Spleen (tissue), 11 donors: ENCODE measurements around the gene RETREG1. TPM values are rescaled to one million over a fixed set of nuclear protein-coding genes. Genes with fewer than 3 reads are reported as not detected.
"Not testable (repeated sequence)": the region's sequence is repeated elsewhere in the genome, so short reads cannot be mapped to it uniquely, and the experiment has no call there.

Experiments
- DNase-seq: peaks from one replicate; pipeline ENCODE4 v3.0.0-alpha.2; 2020
- H3K27ac ChIP-seq, 8 donors: fragments of 200-600 bp; sonication (generic) in 7 of 8; 1 replicate in 4 of 8; 2 replicates in 4 of 8; pipeline versions ENCODE4 v1.5.0 to v1.8.0; 2016 to 2021; ENCODE audit warnings: inconsistent platforms in 4 of 8, mild to moderate bottlenecking in 4 of 8, moderate library complexity in 1 of 8
- H3K27me3 ChIP-seq, 7 donors: fragments of 200-600 bp; sonication (generic) in 6 of 7; replicated peaks in 1 of 7; 1 replicate in 4 of 7; 2 replicates in 3 of 7; pipeline versions ENCODE4 v1.5.0 to v1.8.0; 2016 to 2021; ENCODE audit warnings: inconsistent platforms in 3 of 7, mild to moderate bottlenecking in 1 of 7
- H3K36me3 ChIP-seq, 6 donors: fragments of 200-600 bp; sonication (generic) in 5 of 6; 1 replicate in 4 of 6; 2 replicates in 2 of 6; pipeline versions ENCODE4 v1.5.0 to v1.8.0; 2016 to 2021; ENCODE audit warnings: inconsistent platforms in 2 of 6
- H3K4me1 ChIP-seq, 6 donors: fragments of 200-600 bp; sonication (generic) in 5 of 6; 1 replicate in 3 of 6; 2 replicates in 3 of 6; pipeline versions ENCODE4 v1.5.0 to v1.8.0; 2016 to 2021; ENCODE audit warnings: inconsistent platforms in 3 of 6
- H3K4me3 ChIP-seq, 8 donors: fragments of 200-600 bp; sonication (generic) in 7 of 8; 1 replicate in 4 of 8; 2 replicates in 4 of 8; pipeline versions ENCODE4 v1.5.0 to v1.8.0; 2016 to 2021; ENCODE audit warnings: inconsistent platforms in 4 of 8, mild to moderate bottlenecking in 4 of 8, moderate library complexity in 2 of 8
- H3K9me3 ChIP-seq, 8 donors: fragments of 200-600 bp; sonication (generic) in 7 of 8; 1 replicate in 4 of 8; 2 replicates in 4 of 8; pipeline versions ENCODE4 v1.5.0 to v1.8.0; 2016 to 2021; ENCODE audit warnings: inconsistent platforms in 4 of 8
- CTCF ChIP-seq, 11 experiments: fragments of 200-600 bp in 7 of 11; fragments of 450-650 bp in 4 of 11; sonication (generic) in 4 of 11; IDR thresholded peaks in 8 of 11; conservative IDR thresholded peaks in 3 of 11; 1 replicate in 7 of 11; 2 replicates in 4 of 11; pipeline versions ENCODE4 v1.4.0 to v1.8.0; 2016 to 2021; ENCODE audit warnings: antibody characterized with exemption in 11 of 11, inconsistent platforms in 4 of 11, mild to moderate bottlenecking in 1 of 11
- POLR2A ChIP-seq, 3 donors: fragments of 450-650 bp; IDR thresholded peaks; one replicate each; pipeline ENCODE4 v1.5.1; 2017; ENCODE audit warnings: antibody characterized with exemption in 3 of 3, mild to moderate bottlenecking in 1 of 3
- POLR2AphosphoS5 ChIP-seq, 3 donors: sonication (generic); formaldehyde crosslinking; IDR thresholded peaks; one replicate each; pipeline ENCODE4 v1.5.1; 2017; ENCODE audit warnings: antibody characterized with exemption in 3 of 3
- WGBS, 5 donors: extraction: QIAGEN DNeasy Blood & Tissue Kit in 3 of 5; methylation state at CpG; one replicate each; pipeline versions ENCODE4 v1.1.5 to v1.1.7; 2013 to 2018; 5-methylcytosine and 5-hydroxymethylcytosine counted together
- intact Hi-C: fragments of 100-400 bp; cut with DNase I; formaldehyde crosslinking; loops from one replicate; pipeline ENCODE4 v1.15.0; 2023; ENCODE audit warnings: low total_unique reads
- polyA plus RNA-seq, 3 donors: library from polyadenylated mRNA; stranded (reverse); fragments of 200-250 nt; gene quantifications; one replicate each; pipeline ENCODE4 v1.2.1, GENCODE V29; 2013
- total RNA-seq, 7 donors: library from RNA; depleted of rRNA in 3 of 7; stranded (reverse); fragments of >200 nt in 3 of 7; fragmentation: NEBNext Ultra II Directional in 4 of 7; extraction: Animal tissue kit (Norgen Biotek cat#: 25700) in 4 of 7; gene quantifications; one replicate each; pipeline versions ENCODE4 v1.1.0 to v1.2.1, GENCODE V29; 2016 to 2021
- donor health status: healthy with polysubstance abuse.
- donor health status: DM: no; HTN: no; CAD: no; lungs with moderate emphysema.
- donor health status: DM: no; HTN: no; CAD: no.
- donor health status: Bipolar disorder and iron deficiency.
- donor health status: healthy.
- donor health status: DM: no; HTN: no; CAD: no.
- donor health status: DM: yes; HTN: yes; CAD: no.

RETREG1 gene
- total and polyA plus RNA-seq, 10 donors = 2.5 to 9.0 (median 5.1) TPM

- Histone ChIP-seq H3K36me3 (peaks cover 0 to 9% (median 0%) of the 10 kb centered on the region in 6 donors), H3K9me3 (peaks cover 0 to 5% (median 0%) of the 10 kb centered on the region in 8 donors), H3K27me3 (no peaks in the 10 kb centered on the region), H3K27ac (no peak overlapping the region), H3K4me3 (no peak overlapping the region), H3K4me1 (no peaks in the 10 kb centered on the region)
- WGBS, 5 donors = 67 to 91% (median 81%) methylated on average over 1 of the region's 1 CpG
- TF ChIP-seq POLR2AphosphoS5 (IDR thresholded peaks at IDR 0.05) (no peak), POLR2A (IDR thresholded peaks at IDR 0.05) (no peak), CTCF (IDR thresholded peaks at IDR 0.05 in 8 of 11, conservative IDR thresholded peaks at IDR 0.05 in 3 of 11) (no peak)
- no peak for DNase-seq
- intact Hi-C loops = no loop called here
Measured at GRCh38 chr5:16659536-16659935, 42.7 kb upstream of the RETREG1 start.

DNA sequence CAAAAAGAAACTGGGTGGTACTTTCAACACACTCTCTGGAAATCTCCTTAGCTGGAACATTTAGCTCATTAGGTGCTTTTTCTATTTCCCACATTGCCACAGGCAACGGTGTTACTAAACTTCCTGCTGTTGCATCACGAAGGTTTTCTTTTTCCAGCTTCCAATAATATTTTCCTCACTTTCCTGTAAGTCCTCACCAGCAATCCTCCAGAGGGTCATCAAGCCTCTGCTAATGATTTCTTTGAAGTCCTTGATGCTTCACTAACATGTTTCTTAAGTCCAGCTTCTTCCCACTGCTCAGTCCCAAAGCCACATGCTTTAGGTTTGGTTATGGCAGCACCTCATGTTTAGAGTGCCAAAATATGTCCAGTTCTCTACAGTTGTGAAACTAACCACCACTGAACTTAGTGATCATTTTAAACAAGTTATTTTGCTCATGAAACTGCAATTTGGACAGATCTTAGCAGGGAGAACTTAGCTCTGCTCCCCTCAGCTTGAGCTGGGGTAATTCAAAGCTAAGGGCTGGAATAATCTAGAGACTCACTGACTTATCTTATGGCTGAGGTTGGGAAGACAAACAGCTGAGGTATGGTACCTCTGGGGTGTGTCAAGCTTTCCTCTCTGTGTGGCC is 39.9 kb upstream of the RETREG1 start:
- no peak overlapping the region for H3K27ac ChIP-seq
- H3K27me3 ChIP-seq = no peaks in the 10 kb centered on the region
- 31 to 56% (median 47%) methylated on average over 2 of the region's 2 CpGs for WGBS, 5 donors
- DNase-seq = no peak
- H3K9me3 ChIP-seq = peaks cover 0 to 5% (median 0%) of the 10 kb centered on the region in 8 donors
- no peaks in the 10 kb centered on the region for H3K4me1 ChIP-seq
- no peaks in the 10 kb centered on the region for H3K36me3 ChIP-seq
- no peak overlapping the region for H3K4me3 ChIP-seq
- intact Hi-C loops = no loop called here
- TF ChIP-seq POLR2AphosphoS5 (IDR thresholded peaks at IDR 0.05) (no peak), POLR2A (IDR thresholded peaks at IDR 0.05) (no peak), CTCF (IDR thresholded peaks at IDR 0.05 in 8 of 11, conservative IDR thresholded peaks at IDR 0.05 in 3 of 11) (no peak)

- H3K27ac ChIP-seq = no peak overlapping the region
- H3K27me3 ChIP-seq = no peaks in the 10 kb centered on the region
- intact Hi-C loops = no loop called here
- WGBS, 5 donors = 39 to 68% (median 41%) methylated on average over 6 of the region's 6 CpGs
- no peak overlapping the region for H3K4me3 ChIP-seq
- TF ChIP-seq POLR2A (IDR thresholded peaks at IDR 0.05) = no peak
- H3K36me3 ChIP-seq = no peaks in the 10 kb centered on the region
- H3K9me3 ChIP-seq = peaks cover 0 to 5% (median 0%) of the 10 kb centered on the region in 8 donors
- no peaks in the 10 kb centered on the region for H3K4me1 ChIP-seq
- no peak for DNase-seq
Measured at GRCh38 chr5:16654647-16655334, 38.0 kb upstream of the RETREG1 start.

GRCh38 chr5:16648739-16649138 is 31.9 kb upstream of the RETREG1 start:
- H3K9me3 ChIP-seq, H3K36me3 ChIP-seq, H3K4me3 ChIP-seq, H3K27ac ChIP-seq, H3K27me3 ChIP-seq, H3K4me1 ChIP-seq, intact Hi-C loops, DNase-seq: not testable (repeated sequence)
- WGBS, 5 donors = 80 to 92% (median 86%) methylated on average over 8 of the region's 8 CpGs

DNA sequence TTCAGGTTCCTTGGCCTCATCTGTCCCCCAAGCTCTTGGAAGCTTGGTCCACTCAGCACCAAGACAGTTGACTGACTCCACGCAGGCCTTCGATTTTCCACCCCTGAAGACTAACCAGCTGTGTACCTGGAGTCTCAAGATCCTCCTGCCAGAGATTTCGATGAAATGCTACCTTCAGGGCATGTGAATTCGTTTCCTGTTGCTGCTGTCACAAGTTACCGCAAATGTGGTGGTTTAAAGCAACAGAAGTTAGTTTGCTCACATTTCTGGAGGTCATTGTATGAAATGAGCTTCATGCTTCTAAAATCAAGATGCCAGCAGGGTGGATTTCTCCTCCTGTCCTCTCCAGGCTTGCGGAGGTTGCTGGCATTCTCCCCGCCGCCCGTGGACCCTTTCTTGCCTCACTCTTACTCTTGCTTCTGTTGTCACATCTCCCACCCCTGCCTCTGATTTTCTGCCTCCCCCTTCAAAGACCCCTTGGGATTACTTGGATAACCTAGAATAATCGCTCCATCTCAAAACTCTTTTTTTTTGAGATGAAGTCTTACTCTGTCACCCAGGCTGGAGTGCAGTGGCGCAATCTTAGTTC is 27.6 kb upstream of the RETREG1 start:
- TF ChIP-seq POLR2A (IDR thresholded peaks at IDR 0.05) (no peak), POLR2AphosphoS5 (IDR thresholded peaks at IDR 0.05) (no peak), CTCF (IDR thresholded peaks at IDR 0.05 in 8 of 11, conservative IDR thresholded peaks at IDR 0.05 in 3 of 11) (no peak)
- intact Hi-C loops = no loop called here

More for the DNA sequence above, 27.6 kb upstream of the RETREG1 start:
- Histone ChIP-seq H3K9me3 (peaks cover 0 to 1% (median 0%) of the 10 kb centered on the region in 8 donors), H3K36me3 (no peaks in the 10 kb centered on the region), H3K27me3 (no peaks in the 10 kb centered on the region), H3K4me3 (no peak overlapping the region), H3K4me1 (no peaks in the 10 kb centered on the region), H3K27ac (no peak overlapping the region)
- WGBS, 5 donors = 78 to 91% (median 89%) methylated on average over 11 of the region's 11 CpGs
- no peak for DNase-seq
